NCI-H748 (cell line): ENCODE data around the gene FAIM.
"Not testable (repeated sequence)": the region's sequence is repeated elsewhere in the genome, so short reads cannot be mapped to it uniquely, and the experiment has no call there.

Experiments
- DNase-seq: peaks from one replicate; lab custom pipeline; 2025; ENCODE audit not compliant: unreplicated experiment; lab: John Stamatoyannopoulos, UW

Gene FAIM

DNA sequence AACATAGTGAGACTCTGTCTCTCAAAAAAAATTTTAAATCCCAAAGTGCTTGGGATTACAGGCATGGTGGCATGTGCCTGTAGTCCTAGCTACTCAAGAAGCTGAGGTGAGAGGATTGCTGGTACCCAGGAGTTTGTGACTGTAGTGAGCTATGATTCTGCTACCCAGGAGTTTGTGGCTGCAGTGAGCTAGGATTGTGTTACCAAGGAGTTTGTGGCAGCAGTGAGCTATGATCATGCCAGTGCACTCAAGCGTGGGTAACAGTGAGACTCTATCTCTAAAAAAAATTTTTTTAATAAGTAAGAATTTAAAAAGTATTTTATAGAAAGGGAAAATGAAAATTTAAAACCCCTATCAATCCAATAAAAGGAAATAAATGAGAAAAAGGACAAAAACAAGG is 69.5 kb downstream of the FAIM start:
- DNase-seq = no peak

DNA sequence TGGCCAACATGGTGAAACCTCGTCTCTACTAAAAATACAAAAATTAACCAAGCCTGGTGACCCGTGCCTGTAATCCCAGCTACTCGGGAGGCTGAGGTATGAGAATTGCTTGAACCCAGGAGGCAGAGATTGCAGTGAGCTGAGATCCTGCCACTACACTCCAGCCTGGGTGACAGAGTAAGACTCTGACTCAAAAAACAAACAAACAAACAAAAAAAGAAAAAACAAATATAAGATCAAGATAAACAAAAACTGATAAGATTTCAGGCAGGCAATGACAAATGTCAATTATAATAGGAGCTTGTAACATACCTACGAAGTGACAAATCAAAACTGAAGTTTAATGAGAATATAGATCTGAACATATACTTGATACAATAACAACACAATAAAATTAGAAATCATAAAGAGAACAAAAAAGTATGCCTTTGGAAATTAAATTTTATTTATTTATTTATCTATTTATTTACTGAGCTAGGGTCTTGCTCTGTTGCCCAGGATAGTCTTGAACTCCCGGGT is 70.4 kb downstream of the FAIM start:
- DNase-seq = no peak

DNA sequence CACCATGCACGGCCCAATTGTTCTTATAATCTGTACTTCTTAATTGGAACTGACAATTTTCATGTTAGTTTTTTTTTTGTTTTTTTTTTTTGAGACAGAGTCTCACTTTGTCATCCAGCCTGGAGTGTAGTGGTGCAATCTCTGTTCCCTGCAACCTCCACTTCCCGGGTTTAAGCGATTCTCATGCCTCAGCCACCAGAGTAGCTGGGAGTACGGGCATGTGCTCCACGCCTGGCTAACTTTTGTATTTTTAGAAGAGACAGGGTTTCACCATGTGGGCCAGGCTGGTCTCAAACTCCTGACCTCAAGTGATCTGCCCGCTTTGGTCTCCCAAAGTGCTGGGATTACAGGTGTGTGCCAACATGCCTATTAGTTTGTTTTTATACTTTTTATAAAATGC is 72.4 kb downstream of the FAIM start:
- DNase-seq = not testable (repeated sequence)

DNA sequence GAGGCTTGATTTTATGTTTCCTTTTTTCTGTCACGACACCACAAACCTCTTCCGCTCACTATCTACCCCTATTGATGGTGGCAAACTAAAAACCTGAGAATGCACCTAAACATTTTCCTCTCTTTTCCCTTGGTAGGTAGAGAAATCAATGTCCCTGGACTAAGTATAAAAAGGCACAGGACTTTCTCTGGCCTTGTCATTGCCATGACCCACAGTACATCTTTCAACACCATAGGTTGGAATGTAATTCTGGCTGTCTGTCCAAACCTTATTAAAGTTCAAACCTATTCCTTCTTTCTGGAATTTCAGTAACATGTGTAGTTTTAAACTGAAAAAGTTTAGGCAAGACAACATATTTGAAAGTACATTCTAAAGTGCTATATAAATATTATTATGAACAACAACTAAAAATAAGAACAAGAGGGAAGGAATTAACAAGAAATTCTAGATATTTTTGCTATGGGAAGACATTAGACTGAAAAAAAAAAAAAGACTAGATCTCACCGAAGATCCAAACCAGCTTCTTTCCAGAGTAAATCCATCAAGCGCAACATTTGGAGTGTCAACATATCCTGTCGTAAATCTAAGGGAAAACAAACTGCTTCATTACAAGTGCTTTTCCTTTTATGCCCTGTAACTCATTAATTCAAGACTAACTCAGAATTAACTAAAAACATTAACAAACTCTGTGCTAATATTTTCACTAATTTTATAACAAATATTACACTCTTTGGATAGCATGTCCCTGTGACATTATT is 73.1 kb downstream of the FAIM start:
- DNase-seq = no peak

DNA sequence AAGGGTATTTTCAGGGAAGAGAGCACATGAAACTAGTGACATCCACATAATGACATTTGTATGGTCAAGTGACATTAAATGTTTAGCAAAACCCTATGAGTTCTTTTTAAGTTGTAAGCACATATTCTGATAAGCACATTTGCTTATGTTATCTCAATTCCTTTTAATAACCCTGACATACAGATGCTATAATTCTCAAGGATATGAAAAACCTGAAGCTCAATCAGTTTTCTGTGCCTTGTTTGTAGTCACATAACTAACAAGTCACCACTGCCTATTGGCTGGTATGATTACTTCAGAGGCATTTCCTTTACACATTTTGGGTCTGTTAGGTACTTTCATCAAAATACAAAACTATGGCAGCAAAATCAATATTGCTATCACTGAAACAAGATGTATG is 74.1 kb downstream of the FAIM start:
- no peak for DNase-seq
